HG02610 (cell line): ENCODE data around the gene SHB.

Experiments used
- ATAC-seq: cut with Tn5 transposase; IDR thresholded peaks from one replicate; pipeline ENCODE4 v1.9.1; 2021; ENCODE audit warnings: mild to moderate bottlenecking, moderate library complexity; ENCODE audit not compliant: unreplicated experiment

Gene SHB

GRCh38 chr9:38068701-38069628, at the start of gene SHB:
Gene SHB (minus strand): TSS chr9:38069227. CDS start chr9:38068645, 582 bp downstream.
- ATAC-seq: peak; percentile 43

- no peak for ATAC-seq
Measured at GRCh38 chr9:38117651-38118050, 48.6 kb upstream of the SHB start.

GRCh38 chr9:38114905-38115304, 45.9 kb upstream of the SHB start:
- no peak for ATAC-seq

- ATAC-seq: no peak
Measured at GRCh38 chr9:38112456-38112855, 43.4 kb upstream of the SHB start.

- no peak for ATAC-seq
Measured at GRCh38 chr9:38112049-38112448, 43.0 kb upstream of the SHB start.

- no peak for ATAC-seq
Measured at GRCh38 chr9:38110476-38110875, 41.4 kb upstream of the SHB start.

- no peak for ATAC-seq
Measured at GRCh38 chr9:38109601-38110000, 40.6 kb upstream of the SHB start.

- no peak for ATAC-seq
Measured at GRCh38 chr9:38108326-38108725, 39.3 kb upstream of the SHB start.

- no peak for ATAC-seq
Measured at GRCh38 chr9:38107811-38108304, 38.8 kb upstream of the SHB start.

GRCh38 chr9:38107405-38107804, 38.4 kb upstream of the SHB start:
- no peak for ATAC-seq

GRCh38 chr9:38106488-38106887, 37.5 kb upstream of the SHB start:
- ATAC-seq: no peak

GRCh38 chr9:38103340-38103739, 34.3 kb upstream of the SHB start:
- no peak for ATAC-seq

GRCh38 chr9:38101423-38101822, 32.4 kb upstream of the SHB start:
- ATAC-seq: no peak

GRCh38 chr9:38096238-38096805, 27.3 kb upstream of the SHB start:
- no peak for ATAC-seq

- ATAC-seq: no peak
Measured at GRCh38 chr9:38094165-38094564, 25.1 kb upstream of the SHB start.

- ATAC-seq: no peak
Measured at GRCh38 chr9:38092656-38093055, 23.6 kb upstream of the SHB start.

- ATAC-seq: no peak
Measured at GRCh38 chr9:38092200-38092524, 23.1 kb upstream of the SHB start.

- peak; percentile 74 for ATAC-seq
Measured at GRCh38 chr9:38091310-38092199, 22.5 kb upstream of the SHB start.

GRCh38 chr9:38090170-38090569, 21.1 kb upstream of the SHB start:
- ATAC-seq: no peak

- peak; percentile 38 for ATAC-seq
Measured at GRCh38 chr9:38089387-38090165, 20.5 kb upstream of the SHB start.
